ENCODE results near the gene NPLOC4. TPM values are rescaled to one million over a fixed set of nuclear protein-coding genes. Genes with fewer than 3 reads are reported as not detected.

The NPLOC4 gene
- total RNA-seq, 1 donor = 46.5 TPM

DNA sequence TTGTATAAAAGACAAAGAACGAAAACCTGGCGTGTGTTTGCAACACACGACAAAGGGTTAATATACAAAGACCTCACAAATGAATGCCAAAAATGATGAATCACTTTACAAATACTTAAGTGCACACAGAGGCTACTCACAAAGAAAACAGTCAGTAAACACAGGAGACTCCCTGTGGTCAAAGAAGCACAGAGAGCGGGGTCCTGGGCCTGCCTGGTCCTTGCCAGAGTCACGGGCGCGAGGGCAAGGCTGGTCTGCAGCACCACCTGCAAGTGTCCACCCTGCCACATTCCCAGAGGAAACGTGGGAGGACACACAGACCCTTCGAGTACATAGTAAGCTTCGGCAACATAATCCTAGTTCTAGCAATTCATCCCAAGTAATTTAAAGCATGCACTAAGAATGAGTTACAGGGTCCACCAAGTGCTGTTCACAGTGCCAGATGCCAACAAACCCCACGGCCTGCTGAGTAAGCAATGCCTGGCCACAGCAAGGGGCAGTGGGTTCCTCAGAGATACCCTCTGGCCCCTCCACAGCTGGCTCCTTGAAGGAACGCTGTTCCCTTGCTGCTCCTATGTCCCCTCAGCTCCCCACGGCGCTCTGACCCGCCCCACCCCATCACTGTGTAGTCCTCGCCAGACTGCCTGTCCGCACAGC, 60.2 kb downstream of the NPLOC4 start:
- Histone ChIP-seq H3K9me3 (ENCODE audit: low read depth, low read length) (no peaks in the 10 kb centered on the region), H3K27me3 (ENCODE audit: insufficient read depth, low read length) (no peaks in the 10 kb centered on the region), H3K4me1 (ENCODE audit: insufficient read depth, low read length) (peaks cover 9% of the 10 kb centered on the region), H3K4me3 (ENCODE audit: low read length) (no peak overlapping the region)

DNA sequence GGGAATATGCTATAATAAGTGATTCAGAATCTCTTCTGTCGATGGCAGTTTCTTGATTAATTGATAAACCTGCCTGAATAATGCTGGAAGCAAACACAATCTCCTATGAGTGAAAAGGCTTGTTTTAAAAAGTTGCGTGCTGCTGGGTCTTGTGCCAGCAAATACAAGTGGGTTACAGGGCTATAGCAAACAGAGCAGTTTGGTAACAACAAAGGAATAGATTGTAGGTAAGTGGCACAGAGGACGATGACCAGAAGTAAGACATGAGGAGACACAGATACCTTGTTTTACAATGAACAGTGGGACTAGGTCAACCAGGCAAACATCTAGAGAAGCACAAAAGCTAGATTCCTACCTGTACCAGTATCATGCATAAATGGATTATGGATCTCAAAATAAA, 61.1 kb downstream of the NPLOC4 start:
- H3K27me3 ChIP-seq (ENCODE audit: insufficient read depth, low read length) = no peaks in the 10 kb centered on the region
- H3K9me3 ChIP-seq (ENCODE audit: low read depth, low read length) = no peaks in the 10 kb centered on the region
- H3K4me1 ChIP-seq (ENCODE audit: insufficient read depth, low read length) = peaks cover 9% of the 10 kb centered on the region
- no peak overlapping the region for H3K4me3 ChIP-seq (ENCODE audit: low read length)

DNA sequence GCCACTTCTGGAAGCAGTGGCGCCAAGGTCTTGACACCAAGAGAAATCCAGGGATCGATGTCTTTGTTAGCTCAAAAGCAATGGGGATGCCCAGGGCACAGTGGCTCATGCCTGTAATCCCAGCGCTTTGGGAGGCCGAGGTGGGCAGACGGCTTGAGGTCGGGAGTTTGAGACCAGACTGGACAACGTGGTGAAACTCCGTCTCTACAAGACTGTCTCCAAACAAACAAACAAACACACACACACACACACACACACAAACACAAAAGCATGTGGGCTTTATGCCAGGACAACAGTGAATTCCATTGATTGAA, 62.3 kb downstream of the NPLOC4 start:
- Histone ChIP-seq H3K9me3 (ENCODE audit: low read depth, low read length) (no peaks in the 10 kb centered on the region), H3K27me3 (ENCODE audit: insufficient read depth, low read length) (no peaks in the 10 kb centered on the region), H3K4me3 (ENCODE audit: low read length) (no peak overlapping the region), H3K4me1 (ENCODE audit: insufficient read depth, low read length) (peaks cover 9% of the 10 kb centered on the region)

DNA sequence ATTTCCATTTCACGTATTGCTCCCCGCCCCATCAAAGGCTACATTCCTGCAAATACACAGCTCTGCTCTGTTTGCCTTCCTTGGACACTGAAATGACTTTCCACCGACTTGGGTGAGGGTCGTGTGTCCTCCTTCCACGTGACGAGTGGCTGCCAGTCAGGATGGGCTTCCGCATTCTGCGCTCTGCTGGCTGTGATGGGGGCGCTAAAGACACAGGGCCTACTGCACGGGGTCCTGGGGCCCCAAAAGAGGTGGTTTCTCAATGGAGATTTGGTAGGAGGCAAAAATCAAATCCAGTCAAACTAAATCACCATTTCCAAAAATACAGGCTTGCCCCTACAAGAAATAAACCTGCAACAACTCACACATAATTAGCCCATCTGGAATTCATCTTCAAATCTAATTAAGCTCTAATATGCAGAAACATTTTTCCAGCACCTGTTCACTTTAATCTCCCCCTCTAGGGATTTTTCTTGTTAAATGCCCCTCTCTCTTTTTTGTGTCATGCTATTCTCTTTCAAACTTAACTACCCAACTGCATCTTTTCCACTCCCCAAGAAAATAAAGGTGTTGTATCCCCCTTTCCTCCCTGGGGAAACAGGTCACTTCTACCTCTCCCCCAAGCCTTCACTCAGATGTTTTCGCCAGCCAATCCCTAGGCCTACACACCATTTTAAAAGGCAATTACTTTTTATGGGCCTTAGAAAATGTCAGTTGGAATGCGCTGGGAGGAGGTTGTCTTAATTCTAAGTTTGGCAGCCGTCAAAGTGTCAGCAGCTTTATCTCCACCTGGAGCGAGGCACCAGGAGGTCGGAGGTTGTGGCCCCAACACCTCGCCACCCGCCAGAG, 62.9 kb downstream of the NPLOC4 start:
- H3K27me3 ChIP-seq (ENCODE audit: insufficient read depth, low read length) = no peaks in the 10 kb centered on the region
- H3K4me3 ChIP-seq (ENCODE audit: low read length) = no peak overlapping the region
- H3K9me3 ChIP-seq (ENCODE audit: low read depth, low read length) = no peaks in the 10 kb centered on the region
- H3K4me1 ChIP-seq (ENCODE audit: insufficient read depth, low read length) = peaks cover 9% of the 10 kb centered on the region

DNA sequence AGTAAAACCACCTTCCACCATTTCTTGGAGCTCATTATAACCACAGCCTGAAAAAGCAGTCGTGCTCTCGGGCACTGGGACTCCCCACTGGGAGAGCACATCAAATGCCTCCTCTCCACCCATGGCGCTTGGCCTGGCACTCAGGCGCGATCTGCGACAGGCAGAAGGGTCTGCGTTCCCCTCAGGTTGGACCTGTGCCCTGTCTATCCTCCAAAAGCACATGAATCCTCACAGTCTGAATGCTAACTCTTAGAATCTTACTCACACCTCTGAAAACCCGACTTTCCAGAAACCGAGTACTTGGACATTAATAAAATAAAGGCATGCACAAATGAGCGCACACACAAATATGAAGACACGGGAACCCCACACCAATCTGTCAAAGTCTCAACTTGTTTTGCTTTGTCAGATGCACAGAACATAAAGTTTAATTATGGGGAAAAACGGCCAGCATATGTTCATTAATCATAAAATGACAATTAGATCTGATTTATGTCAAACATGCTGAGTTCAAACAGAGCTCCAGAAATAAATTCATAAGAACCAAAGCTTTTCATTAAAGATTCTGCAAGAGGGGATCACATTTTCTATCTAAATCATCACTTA, 64.2 kb downstream of the NPLOC4 start:
- no peaks in the 10 kb centered on the region for H3K9me3 ChIP-seq (ENCODE audit: low read depth, low read length)
- peaks cover 4% of the 10 kb centered on the region for H3K4me1 ChIP-seq (ENCODE audit: insufficient read depth, low read length)
- no peak overlapping the region for H3K4me3 ChIP-seq (ENCODE audit: low read length)
- H3K27me3 ChIP-seq (ENCODE audit: insufficient read depth, low read length) = no peaks in the 10 kb centered on the region

DNA sequence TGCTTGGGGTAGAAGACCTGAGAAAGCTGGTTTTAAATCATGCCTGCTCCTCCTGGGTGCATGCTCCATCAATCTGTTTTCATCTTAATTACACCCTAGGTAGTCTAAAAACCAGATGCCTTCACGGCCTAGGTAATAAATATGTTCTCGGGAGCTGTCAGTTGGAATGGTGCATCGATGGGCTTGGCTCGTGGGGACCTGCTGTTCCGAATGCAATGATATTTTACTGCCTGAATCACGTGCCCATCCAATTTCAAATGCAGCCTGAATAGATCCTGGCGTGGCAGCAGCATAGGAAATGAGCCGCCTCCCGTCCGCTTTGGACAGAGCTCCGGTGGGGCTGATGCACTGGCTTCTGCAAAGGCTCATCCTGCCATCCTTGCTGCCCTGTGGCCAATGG, 65.9 kb downstream of the NPLOC4 start:
- Histone ChIP-seq H3K4me1 (ENCODE audit: insufficient read depth, low read length) (peaks cover 17% of the 10 kb centered on the region), H3K4me3 (ENCODE audit: low read length) (no peak overlapping the region), H3K9me3 (ENCODE audit: low read depth, low read length) (no peaks in the 10 kb centered on the region), H3K27me3 (ENCODE audit: insufficient read depth, low read length) (no peaks in the 10 kb centered on the region)

DNA sequence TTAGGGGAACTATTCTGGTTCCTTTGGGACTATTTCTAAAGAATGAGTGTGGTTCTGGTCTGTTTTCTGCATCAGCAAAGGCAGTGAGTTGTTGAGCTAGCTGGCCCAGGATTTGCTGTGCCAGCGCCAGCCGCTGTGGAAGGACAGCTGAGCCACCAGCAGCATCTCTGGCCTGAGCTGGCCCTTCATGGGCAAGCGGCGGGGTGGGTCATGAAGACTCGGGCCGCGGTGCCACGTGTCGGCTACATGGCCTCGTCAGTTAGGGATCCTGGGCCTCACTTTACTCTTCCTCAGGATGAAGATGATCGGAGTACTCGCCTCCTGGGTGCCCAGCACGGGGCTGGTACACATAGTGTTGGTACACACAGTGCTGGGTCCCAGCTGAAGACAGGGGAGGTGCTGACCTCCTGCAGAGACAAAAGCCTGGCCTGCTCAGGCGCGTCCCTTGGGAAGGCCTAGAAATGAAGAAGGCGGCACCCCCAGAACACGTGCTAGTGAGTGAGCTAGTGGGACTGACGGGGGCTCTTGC, 66.9 kb downstream of the NPLOC4 start:
- Histone ChIP-seq H3K9me3 (ENCODE audit: low read depth, low read length) (no peaks in the 10 kb centered on the region), H3K27me3 (ENCODE audit: insufficient read depth, low read length) (no peaks in the 10 kb centered on the region), H3K4me1 (ENCODE audit: insufficient read depth, low read length) (peaks cover 23% of the 10 kb centered on the region), H3K4me3 (ENCODE audit: low read length) (no peak overlapping the region)

DNA sequence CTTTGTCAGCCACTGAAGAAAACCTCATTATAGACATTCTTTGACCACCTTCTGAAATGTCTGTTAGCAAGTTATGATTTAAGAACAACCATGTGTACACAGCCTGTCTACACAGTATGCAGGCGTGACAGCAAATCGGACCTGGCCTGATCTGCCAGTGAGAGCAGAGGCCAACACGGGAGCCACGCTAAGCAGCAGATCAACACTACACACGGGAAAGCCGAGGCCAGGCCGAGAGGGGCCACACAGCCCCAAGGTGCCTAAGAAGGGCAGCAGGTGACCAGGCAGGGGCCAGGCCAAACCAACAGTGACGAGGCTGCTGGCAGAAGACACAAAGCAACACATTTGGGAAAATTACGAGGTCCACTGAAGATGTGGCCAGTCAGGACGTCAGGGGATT, 68.5 kb downstream of the NPLOC4 start:
- H3K4me3 ChIP-seq (ENCODE audit: low read length) = no peak overlapping the region
- no peaks in the 10 kb centered on the region for H3K27me3 ChIP-seq (ENCODE audit: insufficient read depth, low read length)
- peaks cover 39% of the 10 kb centered on the region for H3K4me1 ChIP-seq (ENCODE audit: insufficient read depth, low read length)
- no peaks in the 10 kb centered on the region for H3K9me3 ChIP-seq (ENCODE audit: low read depth, low read length)

DNA sequence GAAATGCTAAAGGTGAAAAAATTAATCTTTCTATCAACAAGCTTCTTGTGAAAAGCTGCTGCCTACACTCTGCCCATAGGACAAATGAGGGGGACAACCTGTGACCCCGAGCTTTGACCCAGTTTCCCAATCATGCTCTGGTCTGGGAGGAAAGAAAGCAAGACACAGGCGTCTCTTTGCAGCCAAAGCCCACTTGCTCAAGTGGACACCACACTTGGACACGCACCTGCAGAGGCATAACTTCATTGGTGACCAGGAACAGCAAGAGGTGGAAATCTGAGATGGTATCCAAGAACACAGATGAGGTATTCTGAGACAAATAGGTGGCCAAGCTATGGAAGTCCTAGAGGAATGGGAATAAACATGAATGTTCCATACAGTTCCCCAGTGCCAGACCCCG, 69.7 kb downstream of the NPLOC4 start:
- Histone ChIP-seq H3K4me1 (ENCODE audit: insufficient read depth, low read length) (peaks cover 51% of the 10 kb centered on the region), H3K4me3 (ENCODE audit: low read length) (no peak overlapping the region), H3K27me3 (ENCODE audit: insufficient read depth, low read length) (no peaks in the 10 kb centered on the region), H3K9me3 (ENCODE audit: low read depth, low read length) (no peaks in the 10 kb centered on the region)

DNA sequence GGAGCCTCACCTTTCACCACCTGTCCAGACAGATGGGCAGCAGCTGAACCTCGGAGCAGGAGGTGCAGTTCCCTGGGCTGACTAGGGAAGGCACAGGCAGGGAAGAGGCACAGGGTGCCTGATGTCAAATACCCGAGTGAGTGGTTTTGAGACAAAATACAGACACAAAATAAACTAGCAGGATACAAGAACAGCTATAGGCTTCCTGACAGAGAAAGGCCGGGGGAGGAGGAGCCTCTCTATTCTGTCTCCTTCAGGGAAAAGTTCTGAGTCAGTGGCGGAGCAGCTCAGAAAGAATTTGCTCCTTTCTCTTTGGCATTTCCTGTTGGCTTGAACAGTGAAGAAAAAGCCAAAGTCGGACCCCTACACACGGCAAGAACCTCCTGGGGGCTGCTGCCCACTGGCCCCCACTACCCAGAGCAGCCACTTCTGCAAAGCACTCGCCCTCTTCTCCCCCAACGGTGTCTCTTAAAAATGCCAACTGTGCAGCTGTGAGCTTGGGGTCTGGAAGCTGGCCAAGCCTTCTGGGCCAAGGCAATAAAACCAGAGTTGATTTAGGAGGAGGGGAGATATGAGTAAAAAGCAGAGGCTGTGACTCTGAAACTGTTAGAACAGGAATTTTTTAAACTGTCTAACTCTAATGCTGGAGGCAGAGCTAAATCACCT, 70.3 kb downstream of the NPLOC4 start:
- no peaks in the 10 kb centered on the region for H3K27me3 ChIP-seq (ENCODE audit: insufficient read depth, low read length)

DNA sequence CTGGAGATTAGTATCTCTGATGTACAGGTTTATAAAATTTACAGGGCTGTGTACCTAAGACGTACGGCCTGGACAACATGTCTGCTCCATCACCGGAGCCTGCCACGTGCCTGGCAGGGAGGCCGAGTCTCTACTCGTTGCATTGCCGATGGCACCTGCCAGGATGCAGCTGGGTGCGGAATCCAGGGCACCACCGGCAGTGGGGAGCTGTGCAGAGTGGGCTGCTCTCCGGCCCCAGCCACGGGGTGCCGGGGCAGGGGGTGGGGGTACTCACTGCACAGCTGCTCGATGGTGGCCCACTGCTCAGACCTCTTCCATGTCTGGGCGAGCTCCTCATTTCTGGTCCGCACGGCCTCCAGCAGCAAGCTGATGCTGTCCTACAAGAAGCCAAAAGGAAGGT, 71.7 kb downstream of the NPLOC4 start:
- Histone ChIP-seq H3K4me3 (ENCODE audit: low read length) (no peak overlapping the region), H3K9me3 (ENCODE audit: low read depth, low read length) (no peaks in the 10 kb centered on the region), H3K4me1 (ENCODE audit: insufficient read depth, low read length) (peaks cover 71% of the 10 kb centered on the region), H3K27me3 (ENCODE audit: insufficient read depth, low read length) (no peaks in the 10 kb centered on the region)

More for the DNA sequence above, 70.3 kb downstream of the NPLOC4 start:
- H3K4me1 ChIP-seq (ENCODE audit: insufficient read depth, low read length) = peaks cover 57% of the 10 kb centered on the region
- no peak overlapping the region for H3K4me3 ChIP-seq (ENCODE audit: low read length)
- H3K9me3 ChIP-seq (ENCODE audit: low read depth, low read length) = no peaks in the 10 kb centered on the region

DNA sequence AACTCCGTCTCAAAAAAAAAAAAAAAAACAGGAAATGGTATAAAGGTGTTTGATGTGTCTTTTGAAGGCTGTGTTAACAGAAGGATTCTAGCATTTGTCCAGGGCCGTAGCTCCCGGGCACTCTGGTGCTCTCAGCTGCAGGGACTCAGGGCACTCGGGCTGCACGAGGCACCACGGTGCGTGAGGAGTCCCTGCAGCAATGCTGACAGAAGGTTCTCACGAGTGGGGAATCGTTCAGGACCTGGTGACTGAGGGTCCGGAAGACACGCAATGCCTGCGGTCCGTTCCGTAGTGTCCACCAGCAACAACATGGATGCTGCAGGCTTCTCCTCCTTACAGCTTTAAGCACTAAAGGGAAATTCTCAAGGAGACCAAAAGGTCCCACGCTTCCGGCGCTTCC, 72.1 kb downstream of the NPLOC4 start:
- no peaks in the 10 kb centered on the region for H3K9me3 ChIP-seq (ENCODE audit: low read depth, low read length)
- H3K4me1 ChIP-seq (ENCODE audit: insufficient read depth, low read length) = peaks cover 75% of the 10 kb centered on the region
- H3K4me3 ChIP-seq (ENCODE audit: low read length) = no peak overlapping the region
- no peaks in the 10 kb centered on the region for H3K27me3 ChIP-seq (ENCODE audit: insufficient read depth, low read length)

DNA sequence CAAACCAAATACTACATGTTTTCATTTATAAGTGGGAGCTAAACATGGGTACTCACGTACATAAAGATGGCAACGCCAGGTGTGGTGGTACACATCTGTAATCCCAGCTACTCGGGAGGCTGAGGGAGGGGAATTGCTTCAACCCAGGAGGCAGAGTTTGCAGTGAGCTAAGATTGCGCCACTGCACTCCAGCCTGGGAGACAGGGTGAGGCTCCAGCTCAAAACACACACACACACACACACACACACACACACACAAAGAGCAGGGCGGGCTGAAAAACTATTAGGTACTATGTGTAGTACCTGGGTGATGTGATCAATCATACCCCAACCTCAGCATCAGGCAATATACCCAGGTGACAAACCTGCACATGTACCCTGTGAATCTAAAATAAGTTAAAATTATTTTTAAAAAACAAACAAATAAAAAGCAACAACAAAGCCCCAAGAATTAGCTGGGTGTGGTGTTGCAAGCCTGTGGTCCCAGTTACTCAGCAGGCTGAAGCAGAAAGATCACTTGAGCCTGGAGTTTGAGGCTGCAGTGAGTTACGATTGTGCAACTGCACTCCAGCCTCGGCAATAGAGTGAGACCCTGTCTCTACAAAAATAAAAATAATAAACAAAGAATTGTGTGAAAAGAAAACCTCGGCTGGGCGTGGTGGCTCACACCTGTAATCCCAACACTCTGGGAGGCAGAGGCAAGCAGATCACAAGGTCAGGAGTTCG, 72.9 kb downstream of the NPLOC4 start:
- H3K4me1 ChIP-seq (ENCODE audit: insufficient read depth, low read length) = peaks cover 83% of the 10 kb centered on the region
- H3K9me3 ChIP-seq (ENCODE audit: low read depth, low read length) = no peaks in the 10 kb centered on the region
- no peak overlapping the region for H3K4me3 ChIP-seq (ENCODE audit: low read length)
- H3K27me3 ChIP-seq (ENCODE audit: insufficient read depth, low read length) = no peaks in the 10 kb centered on the region

DNA sequence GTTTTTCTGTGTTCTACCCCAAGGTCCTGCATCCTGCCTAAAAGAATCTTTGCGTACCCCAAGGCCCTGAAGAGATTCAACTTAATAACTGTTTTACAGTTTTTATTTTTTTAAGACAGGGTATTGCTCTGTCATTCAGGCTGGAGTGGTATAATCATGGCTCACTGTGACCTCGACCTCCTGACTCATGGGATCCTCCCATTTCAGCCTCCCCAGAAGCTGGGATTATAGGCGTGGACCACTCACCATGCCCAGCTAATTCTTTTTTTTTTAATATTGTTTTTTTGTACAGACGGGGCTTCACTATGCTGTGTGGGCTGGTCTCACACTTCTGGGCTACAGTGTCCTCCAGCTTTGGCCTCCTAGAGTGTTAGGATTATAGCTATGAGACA, 75.4 kb downstream of the NPLOC4 start:
- Histone ChIP-seq H3K9me3 (ENCODE audit: low read depth, low read length) (no peaks in the 10 kb centered on the region), H3K4me1 (ENCODE audit: insufficient read depth, low read length) (peaks cover 76% of the 10 kb centered on the region), H3K27me3 (ENCODE audit: insufficient read depth, low read length) (no peaks in the 10 kb centered on the region), H3K4me3 (ENCODE audit: low read length) (no peak overlapping the region)
